ENCODE measurements around the gene MED9. TPM values are rescaled to one million over a fixed set of nuclear protein-coding genes. Genes with fewer than 3 reads are reported as not detected.

The MED9 gene
- total RNA-seq, 4 donors from 2014 or later = 8.3 to 14.4 (median 11.4) TPM

- DNase-seq (ENCODE audit: extremely low spot score) = no peak
- WGBS = 92% methylated on average over 3 of the region's 3 CpGs
- no peak for TF ChIP-seq POLR2A (IDR thresholded peaks at IDR 0.05; ENCODE audit: low read depth)
- no peak for TF ChIP-seq CTCF (IDR thresholded peaks at IDR 0.05)
- no peak for TF ChIP-seq EP300 (IDR thresholded peaks at IDR 0.05)
- no peak for TF ChIP-seq POLR2AphosphoS5 (IDR thresholded peaks at IDR 0.05)
Observed at GRCh38 chr17:17469996-17470395, 6.8 kb upstream of the MED9 start.

GRCh38 chr17:17472333-17472920 is 4.4 kb upstream of the MED9 start:
- no peaks in the 10 kb centered on the region for H3K36me3 ChIP-seq
- 56% methylated on average over 8 of the region's 8 CpGs for WGBS
- H3K4me1 ChIP-seq = peaks cover 4 to 9% (median 6%) of the 10 kb centered on the region in 4 donors
- no peak overlapping the region for H3K27ac ChIP-seq (replicated peaks in 1 of 4)
- no peak overlapping the region for H3K4me3 ChIP-seq
- TF ChIP-seq POLR2A (IDR thresholded peaks at IDR 0.05; ENCODE audit: low read depth) = no peak
- H3K9me3 ChIP-seq = no peaks in the 10 kb centered on the region
- H3K27me3 ChIP-seq = peaks cover 0 to 39% (median 0%) of the 10 kb centered on the region in 4 donors
- intact Hi-C loops (cut with DNase I) = no loop called here
- DNase-seq (ENCODE audit: extremely low spot score) = no peak

More at GRCh38 chr17:17469996-17470395, 6.8 kb upstream of the MED9 start:
- no peaks in the 10 kb centered on the region for H3K9me3 ChIP-seq
- no peaks in the 10 kb centered on the region for H3K36me3 ChIP-seq
- peaks cover 0 to 55% (median 0%) of the 10 kb centered on the region in 4 donors for H3K27me3 ChIP-seq
- no peak overlapping the region for H3K27ac ChIP-seq (replicated peaks in 1 of 4)
- no peaks in the 10 kb centered on the region for H3K4me1 ChIP-seq
- intact Hi-C loops (cut with DNase I) = no loop called here
- H3K4me3 ChIP-seq = no peak overlapping the region

DNA sequence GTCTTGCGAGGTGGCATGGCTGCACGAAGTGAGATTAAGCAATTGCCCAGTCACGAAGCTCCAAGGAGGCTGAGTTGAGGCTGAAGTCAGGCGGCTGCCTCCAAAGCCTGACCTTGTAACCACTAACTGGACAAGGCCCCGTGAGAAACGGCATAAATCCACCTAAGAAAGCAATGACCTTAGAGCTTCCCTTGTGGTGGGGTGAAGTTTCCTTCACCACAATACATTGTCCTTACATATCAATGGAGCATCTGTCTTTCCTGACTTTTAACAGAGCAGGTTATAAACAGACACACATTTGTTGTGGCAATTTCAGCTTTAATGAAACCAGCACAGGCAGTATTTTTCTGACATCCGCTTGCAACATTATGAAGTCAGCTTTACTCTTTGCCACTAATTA is 2.5 kb upstream of the MED9 start:
- intact Hi-C loops (cut with DNase I) = no loop called here
- 71% methylated on average over 6 of the region's 7 CpGs for WGBS

GRCh38 chr17:17479209-17479608 is 2.4 kb downstream of the MED9 start:
- no peaks in the 10 kb centered on the region for H3K9me3 ChIP-seq
- H3K4me1 ChIP-seq = peaks cover 50 to 58% (median 53%) of the 10 kb centered on the region in 4 donors
- H3K27me3 ChIP-seq = no peaks in the 10 kb centered on the region
- no peak overlapping the region for H3K27ac ChIP-seq (replicated peaks in 1 of 4)
- TF ChIP-seq POLR2AphosphoS5 (IDR thresholded peaks at IDR 0.05) (no peak), CTCF (IDR thresholded peaks at IDR 0.05) (no peak), EP300 (IDR thresholded peaks at IDR 0.05) (no peak), POLR2A (IDR thresholded peaks at IDR 0.05; ENCODE audit: low read depth) (no peak)
- intact Hi-C loops (cut with DNase I) = no loop called here
- H3K36me3 ChIP-seq = peaks cover 0 to 14% (median 5%) of the 10 kb centered on the region in 4 donors
- no peak for DNase-seq (ENCODE audit: extremely low spot score)
- H3K4me3 ChIP-seq = no peak overlapping the region
- 92% methylated on average over 3 of the region's 3 CpGs for WGBS

More for the DNA sequence above, 2.5 kb upstream of the MED9 start:
- TF ChIP-seq POLR2AphosphoS5 (IDR thresholded peaks at IDR 0.05) (no peak), POLR2A (IDR thresholded peaks at IDR 0.05; ENCODE audit: low read depth) (no peak), EP300 (IDR thresholded peaks at IDR 0.05) (no peak), CTCF (IDR thresholded peaks at IDR 0.05) (no peak)
- Histone ChIP-seq H3K36me3 (peaks cover 0 to under 1% (median 0%) of the 10 kb centered on the region in 4 donors), H3K27me3 (peaks cover 0 to 22% (median 0%) of the 10 kb centered on the region in 4 donors), H3K4me3 (no peak overlapping the region), H3K27ac (replicated peaks in 1 of 4) (no peak overlapping the region), H3K4me1 (peaks cover 21 to 28% (median 26%) of the 10 kb centered on the region in 4 donors), H3K9me3 (no peaks in the 10 kb centered on the region)
- DNase-seq (ENCODE audit: extremely low spot score) = no peak

DNA sequence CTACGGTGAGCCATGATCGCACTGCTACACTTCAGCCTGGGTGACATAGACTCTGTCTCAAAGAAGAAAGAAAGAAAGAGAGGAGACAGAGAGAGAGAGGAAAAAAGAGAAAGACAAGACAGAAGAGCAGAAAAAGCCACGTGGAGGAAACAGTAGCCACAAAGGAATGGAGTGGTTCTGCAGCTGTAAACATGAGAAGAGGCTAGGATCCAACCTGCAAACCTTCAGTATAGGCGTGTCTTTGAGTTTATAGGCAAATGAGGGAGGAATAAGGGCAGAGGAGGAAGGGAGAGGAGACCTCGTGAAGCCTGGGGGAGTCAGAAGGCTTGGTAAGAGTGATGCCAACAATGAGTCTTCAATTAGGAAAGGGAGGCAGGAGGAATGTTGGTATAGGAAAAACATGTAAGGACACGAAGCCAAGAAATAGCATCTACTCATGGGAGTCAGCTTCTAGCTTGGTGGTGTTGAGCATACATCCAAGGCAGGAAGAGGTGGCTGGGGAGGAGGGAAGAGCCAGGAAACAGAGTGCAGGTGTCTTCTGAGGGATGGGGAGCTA is 3.9 kb downstream of the MED9 start:
- Histone ChIP-seq H3K9me3 (no peaks in the 10 kb centered on the region), H3K27me3 (no peaks in the 10 kb centered on the region), H3K27ac (replicated peaks in 1 of 4) (no peak overlapping the region), H3K36me3 (peaks cover 0 to 22% (median 7%) of the 10 kb centered on the region in 4 donors), H3K4me3 (no peak overlapping the region), H3K4me1 (peaks cover 50 to 68% (median 55%) of the 10 kb centered on the region in 4 donors)
- DNase-seq (ENCODE audit: extremely low spot score) = no peak
- TF ChIP-seq CTCF (IDR thresholded peaks at IDR 0.05) (no peak), POLR2AphosphoS5 (IDR thresholded peaks at IDR 0.05) (no peak), POLR2A (IDR thresholded peaks at IDR 0.05; ENCODE audit: low read depth) (no peak), EP300 (IDR thresholded peaks at IDR 0.05) (no peak)
- intact Hi-C loops (cut with DNase I) = no loop called here
- 78% methylated on average over 6 of the region's 6 CpGs for WGBS

Measured in esophagus muscularis mucosa (tissue), 4 donors.